ENCODE data around the gene UBXN1. TPM values are rescaled to one million over a fixed set of nuclear protein-coding genes. Genes with fewer than 3 reads are reported as not detected.

The UBXN1 gene, protein sequence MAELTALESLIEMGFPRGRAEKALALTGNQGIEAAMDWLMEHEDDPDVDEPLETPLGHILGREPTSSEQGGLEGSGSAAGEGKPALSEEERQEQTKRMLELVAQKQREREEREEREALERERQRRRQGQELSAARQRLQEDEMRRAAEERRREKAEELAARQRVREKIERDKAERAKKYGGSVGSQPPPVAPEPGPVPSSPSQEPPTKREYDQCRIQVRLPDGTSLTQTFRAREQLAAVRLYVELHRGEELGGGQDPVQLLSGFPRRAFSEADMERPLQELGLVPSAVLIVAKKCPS
- 90.5 TPM for total RNA-seq

DNA sequence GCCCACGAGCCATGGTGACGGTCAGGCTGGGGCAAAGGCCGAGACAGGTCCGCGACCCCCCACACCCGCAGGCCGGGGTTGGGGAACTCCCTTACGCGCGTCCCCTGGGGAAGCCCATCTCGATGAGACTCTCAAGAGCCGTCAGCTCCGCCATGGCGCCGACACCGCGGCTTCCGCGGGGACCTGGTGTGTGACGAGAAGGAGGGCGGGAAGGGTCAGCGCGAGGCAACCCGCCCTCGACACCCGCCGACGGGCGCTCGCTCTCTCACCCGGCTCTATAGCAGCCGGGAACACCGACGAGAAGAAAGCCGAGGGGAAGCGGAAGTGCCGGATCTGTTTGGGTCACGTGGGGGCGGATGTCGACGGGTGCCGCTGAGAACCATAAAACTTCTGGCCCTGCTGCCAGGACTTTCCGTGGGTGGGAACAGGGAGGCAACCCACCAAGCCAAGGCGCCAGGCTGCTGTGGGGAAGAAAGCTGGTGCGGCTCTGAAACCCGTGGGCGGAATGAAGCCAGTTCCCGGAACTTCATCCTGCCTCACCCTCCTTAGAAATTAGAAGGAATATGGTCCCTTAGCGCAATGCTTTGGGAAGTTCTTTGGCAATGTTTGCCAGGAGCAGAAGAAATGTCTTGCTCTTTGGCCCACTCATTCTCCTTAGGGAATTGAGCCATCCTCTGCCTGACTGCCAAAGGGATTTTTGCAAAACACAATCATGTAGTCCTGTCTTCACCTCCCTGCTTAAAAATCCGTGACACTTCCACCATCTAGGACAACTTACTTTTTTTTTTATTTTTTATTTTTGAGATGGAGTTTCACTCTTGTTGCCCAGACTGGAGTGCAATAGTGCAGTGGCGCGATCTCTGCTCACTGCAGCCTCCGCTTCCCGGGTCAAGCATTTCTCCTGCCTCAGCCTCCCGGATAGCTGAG, at the start of gene UBXN1:
Gene UBXN1 (minus strand): TSS at position 304 of the 927 bp plus-strand sequence. CDS start 150 bp downstream, at position 154.
- peak; percentile 91 for DNase-seq (ENCODE audit: low spot score)

DNA sequence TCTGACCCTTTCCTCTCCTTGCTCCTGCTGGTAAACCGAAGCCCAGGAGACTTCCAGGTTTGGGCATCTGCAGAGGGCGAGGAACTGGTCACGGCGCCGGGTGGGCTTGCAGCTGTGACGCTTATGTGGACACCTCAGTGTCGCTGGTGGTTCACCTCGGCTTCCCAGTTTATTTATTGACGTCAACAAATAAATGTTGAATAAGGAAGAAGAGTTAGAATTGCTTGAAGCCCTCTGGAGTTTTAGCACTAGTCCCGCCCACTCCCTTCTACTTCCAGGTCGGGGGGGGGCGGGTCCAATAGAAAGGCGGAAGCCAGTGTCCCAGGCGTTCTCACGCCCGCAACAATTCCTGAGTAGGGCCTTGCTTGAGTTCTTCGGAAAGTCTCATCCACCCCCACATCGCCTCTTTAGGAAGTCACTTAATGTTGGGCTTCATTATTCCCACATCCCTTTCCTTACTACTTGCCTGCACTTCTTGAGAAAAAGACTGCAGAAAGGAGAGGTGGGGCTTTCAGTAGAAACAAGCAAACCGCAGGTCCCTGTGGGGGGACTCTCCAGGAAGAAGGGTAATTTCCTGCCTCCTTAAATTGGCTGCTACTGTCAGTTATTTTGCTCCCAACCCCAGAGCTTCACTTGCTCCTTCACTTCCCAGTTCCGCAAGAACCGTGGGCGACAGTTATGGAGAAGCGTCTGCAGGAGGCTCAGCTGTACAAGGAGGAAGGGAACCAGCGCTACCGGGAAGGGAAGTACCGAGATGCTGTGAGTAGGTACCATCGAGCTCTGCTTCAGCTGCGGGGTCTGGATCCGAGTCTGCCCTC, 49.5 kb upstream of the UBXN1 start, which contains the start of gene TTC9C:
Gene TTC9C (plus strand): TSS at position 316 of the 818 bp plus-strand sequence. CDS start 363 bp downstream, at position 679.
- peak; percentile 90 for DNase-seq (ENCODE audit: low spot score)

DNA sequence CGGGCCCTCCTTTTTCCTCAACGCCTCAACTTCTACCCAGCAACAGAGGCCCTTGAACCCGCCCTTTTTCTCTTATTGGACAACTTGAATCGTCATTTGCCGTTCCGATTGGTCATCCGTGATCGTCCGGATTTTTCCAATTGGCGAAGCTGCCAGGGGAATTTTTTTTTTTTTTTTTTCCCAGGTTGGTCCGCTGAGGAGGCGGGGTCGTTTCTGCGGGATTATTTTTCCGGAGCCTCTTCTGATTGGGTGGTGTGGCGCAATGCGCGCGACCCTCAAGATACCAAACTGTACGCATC, 48.9 kb upstream of the UBXN1 start:
- peak; percentile 93 for DNase-seq (ENCODE audit: low spot score)

DNA sequence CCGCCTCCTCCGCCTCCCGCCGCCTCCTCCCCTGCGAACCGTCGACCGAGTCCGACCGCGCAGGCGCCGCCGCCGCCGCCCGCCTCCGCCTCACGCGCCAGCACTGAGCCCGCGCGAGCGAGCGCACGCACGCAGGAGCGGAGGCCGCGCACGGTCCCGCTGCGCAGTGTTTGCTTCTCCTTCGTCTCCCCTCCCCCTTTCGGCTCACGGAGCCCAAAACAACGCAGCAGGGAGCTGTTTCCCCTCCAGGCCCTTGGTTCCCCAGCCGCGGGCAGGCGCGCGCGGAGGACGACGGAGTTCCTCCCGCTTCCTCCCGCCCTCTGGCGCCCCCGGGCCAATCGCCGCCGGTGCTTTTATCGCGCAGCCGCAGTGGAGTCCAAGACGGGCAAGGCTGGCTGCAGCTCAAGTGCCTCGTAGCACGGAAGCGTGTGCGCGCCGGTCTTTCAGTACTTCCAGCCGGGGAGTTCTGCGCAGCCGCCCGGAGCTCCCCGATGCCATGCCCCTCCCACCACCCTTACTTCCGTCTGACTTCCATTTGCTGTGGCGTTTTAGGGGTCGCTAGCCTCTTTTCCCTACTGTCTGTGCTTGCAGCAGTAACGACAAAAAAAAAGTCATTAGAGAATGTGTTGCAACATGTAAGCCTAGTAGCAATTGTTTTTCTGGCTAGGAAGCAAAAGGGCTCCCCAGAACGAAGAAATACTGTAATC, 48.4 kb upstream of the UBXN1 start, which contains the start of gene HNRNPUL2:
Gene HNRNPUL2 (minus strand): TSS at position 293 of the 707 bp plus-strand sequence. CDS start 301 bp downstream, outside the sequence.
- peak; percentile 98 for DNase-seq (ENCODE audit: low spot score)

DNA sequence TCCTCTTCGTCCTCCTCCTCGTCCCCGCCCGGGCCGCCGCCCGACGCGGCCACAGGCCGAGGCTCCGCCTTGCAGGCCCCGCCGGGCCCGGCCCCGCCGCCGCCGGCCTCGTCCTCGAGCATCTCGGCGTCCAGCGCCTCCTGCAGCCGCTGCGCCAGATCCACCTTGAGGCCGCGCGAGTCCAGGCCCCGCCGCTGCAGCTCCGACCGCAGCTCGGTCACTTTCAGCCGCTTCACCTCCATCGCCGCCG, 48.0 kb upstream of the UBXN1 start:
- no peak for DNase-seq (ENCODE audit: low spot score)

GRCh38 chr11:62726156-62726914, 47.5 kb upstream of the UBXN1 start:
- DNase-seq (ENCODE audit: low spot score) = peak; percentile 70

- no peak for DNase-seq (ENCODE audit: low spot score)
These were observed 46.8 kb upstream of the UBXN1 start for GRCh38 chr11:62725646-62726045.

- DNase-seq (ENCODE audit: low spot score) = no peak
These were observed 45.3 kb upstream of the UBXN1 start for GRCh38 chr11:62724171-62724570.

- no peak for DNase-seq (ENCODE audit: low spot score)
These were observed 43.1 kb upstream of the UBXN1 start for GRCh38 chr11:62721994-62722393.

- no peak for DNase-seq (ENCODE audit: low spot score)
These were observed 40.6 kb upstream of the UBXN1 start for GRCh38 chr11:62719302-62719978.

DNA sequence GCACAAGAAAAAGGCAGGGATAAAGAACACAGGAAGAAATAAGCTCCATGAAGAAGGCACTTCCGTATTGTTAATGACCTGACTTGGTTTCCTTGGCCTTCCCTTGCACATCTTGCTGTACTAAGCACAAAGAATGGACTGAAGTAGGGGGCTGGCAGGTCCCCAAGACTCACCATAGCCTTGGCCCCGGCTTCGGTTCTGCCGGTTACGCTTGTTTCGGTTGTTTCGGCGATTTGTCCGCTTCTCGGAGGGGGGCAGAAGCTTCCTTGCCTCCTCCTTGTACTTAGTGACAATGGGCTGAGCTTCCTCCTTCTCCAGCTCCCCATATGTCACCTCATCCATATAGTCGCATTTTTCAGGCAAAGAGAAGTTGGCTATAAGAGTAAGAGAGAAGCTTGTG, 37.9 kb upstream of the UBXN1 start:
- DNase-seq (ENCODE audit: low spot score) = no peak

GRCh38 chr11:62716206-62716605, 37.3 kb upstream of the UBXN1 start:
- no peak for DNase-seq (ENCODE audit: low spot score)

GRCh38 chr11:62715150-62716130, 36.6 kb upstream of the UBXN1 start:
- no peak for DNase-seq (ENCODE audit: low spot score)

GRCh38 chr11:62713343-62713742, 34.5 kb upstream of the UBXN1 start:
- DNase-seq (ENCODE audit: low spot score) = no peak

DNA sequence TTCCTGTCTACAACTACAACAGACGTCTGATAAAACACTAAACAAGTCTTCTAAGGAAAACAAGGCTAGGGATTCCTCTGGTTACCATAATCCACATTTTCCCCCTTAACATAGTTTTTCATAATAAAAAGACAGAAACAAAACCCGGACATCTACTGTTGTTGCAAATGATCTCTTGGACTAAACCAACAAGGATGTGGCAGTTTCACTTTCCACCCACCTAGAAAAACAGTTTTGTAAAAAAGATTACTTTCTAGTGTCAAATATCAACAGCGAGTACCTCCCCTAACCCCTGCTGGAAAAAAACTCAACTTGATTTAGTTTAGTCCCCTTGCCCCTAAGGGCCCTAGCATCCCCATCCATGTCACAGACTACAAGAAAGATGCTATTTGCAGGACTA, 34.0 kb upstream of the UBXN1 start:
- DNase-seq (ENCODE audit: low spot score) = no peak

- DNase-seq (ENCODE audit: low spot score) = no peak
These were observed 33.5 kb upstream of the UBXN1 start for GRCh38 chr11:62712276-62712812.

DNA sequence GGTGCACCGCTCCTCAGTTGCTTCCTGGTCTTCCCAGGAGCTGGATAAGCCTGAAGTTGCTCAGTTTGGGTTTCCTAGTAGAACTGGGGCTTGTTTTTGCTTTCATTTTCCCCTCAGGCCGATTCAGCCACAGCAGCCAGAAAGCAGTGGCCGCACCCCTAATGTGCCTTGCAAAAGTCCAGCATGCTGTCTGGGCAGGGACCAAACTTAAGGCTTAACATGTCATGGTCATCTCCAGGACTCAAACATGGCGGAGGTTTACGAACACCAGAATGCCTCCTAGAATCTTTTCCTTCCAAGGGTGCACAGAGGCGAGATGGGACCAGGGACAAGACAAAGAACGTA, 31.1 kb upstream of the UBXN1 start:
- no peak for DNase-seq (ENCODE audit: low spot score)

- peak; percentile 99 for DNase-seq (ENCODE audit: low spot score)
These were observed 30.6 kb upstream of the UBXN1 start for GRCh38 chr11:62709247-62710000.
